ENCODE measurements around the gene GPR108. TPM values are rescaled to one million over a fixed set of nuclear protein-coding genes. Genes with fewer than 3 reads are reported as not detected.

GPR108 gene
- total RNA-seq, 1 donor from 2014 or later: 41.6 TPM

- Histone ChIP-seq H3K4me3 (ENCODE audit: insufficient read depth, low read depth, low read length) (no peak overlapping the region), H2AFZ (ENCODE audit: low read depth, low read length) (no peak overlapping the region), H3K27ac (ENCODE audit: low read depth, low read length) (no peak overlapping the region), H3K36me3 (ENCODE audit: insufficient read depth, low read length) (no peaks in the 10 kb centered on the region), H3K4me1 (ENCODE audit: insufficient read depth, low read length) (peaks cover 2% of the 10 kb centered on the region), H3K79me2 (ENCODE audit: insufficient read depth, low read length) (no peaks in the 10 kb centered on the region), H4K20me1 (ENCODE audit: insufficient read depth, low read length) (no peaks in the 10 kb centered on the region), H3K27me3 (ENCODE audit: insufficient read depth, low read length) (peaks cover 10% of the 10 kb centered on the region), H3K9ac (ENCODE audit: low read length) (no peak overlapping the region), H3K4me2 (ENCODE audit: low read length) (no peak overlapping the region), H3K9me3 (ENCODE audit: insufficient read depth, low read depth, low read length) (no peaks in the 10 kb centered on the region)
- H3K27ac Mint-ChIP-seq (ENCODE audit: unreplicated experiment): no peak overlapping the region
- DNase-seq (ENCODE audit: low read depth) (no peak), FAIRE-seq (no peak)
- peaks cover 12% of the 10 kb centered on the region for H3K4me1 Mint-ChIP-seq (ENCODE audit: low read depth, unreplicated experiment)
- TF ChIP-seq CTCF (IDR thresholded peaks at IDR 0.05; ENCODE audit: insufficient read depth, low read depth, low read length): no peak
- no peak for TF ChIP-seq EZH2 (IDR thresholded peaks at IDR 0.05; ENCODE audit: insufficient read depth, low read length)
- H3K4me3 Mint-ChIP-seq (ENCODE audit: unreplicated experiment): no peak overlapping the region
- peaks cover 2% of the 10 kb centered on the region for H3K9me3 Mint-ChIP-seq (ENCODE audit: unreplicated experiment)
- no peaks in the 10 kb centered on the region for H3K36me3 Mint-ChIP-seq (ENCODE audit: low read depth, unreplicated experiment)
- H3K27me3 Mint-ChIP-seq (ENCODE audit: low read depth, unreplicated experiment): peaks cover 29% of the 10 kb centered on the region
These were observed 31.7 kb upstream of the GPR108 start for GRCh38 chr19:6769006-6769619.

DNA sequence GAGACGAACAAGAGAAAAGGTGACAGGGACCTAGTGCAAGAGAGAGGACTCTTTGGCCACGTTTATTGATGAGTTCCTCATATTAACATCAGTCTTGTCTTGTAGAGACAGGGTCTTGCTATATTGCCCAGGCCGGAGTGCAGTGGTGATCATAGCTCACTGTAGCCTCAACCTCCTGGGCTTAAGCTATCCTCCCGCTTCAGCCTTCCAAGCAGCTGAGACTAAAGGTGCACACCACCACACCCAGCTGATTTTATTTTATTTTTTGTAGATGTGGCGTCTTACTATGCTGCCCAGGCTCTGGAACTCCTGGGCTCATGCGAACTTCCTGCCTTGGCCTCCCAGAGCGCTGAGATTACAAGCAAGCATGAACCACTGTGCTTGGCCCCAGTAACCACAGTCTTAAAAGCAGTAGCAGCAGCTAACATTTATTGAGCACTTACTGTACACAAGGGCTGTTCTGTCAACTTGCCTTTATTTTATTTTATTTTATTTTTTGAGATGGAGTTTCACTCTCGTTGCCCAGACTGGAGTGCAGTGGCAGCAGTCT lies 30.9 kb upstream of the GPR108 start:
- H3K27me3 ChIP-seq (ENCODE audit: insufficient read depth, low read length): peaks cover 10% of the 10 kb centered on the region
- H3K9ac ChIP-seq (ENCODE audit: low read length): no peak overlapping the region
- peaks cover 2% of the 10 kb centered on the region for H3K4me1 ChIP-seq (ENCODE audit: insufficient read depth, low read length)
- no peak overlapping the region for H3K4me2 ChIP-seq (ENCODE audit: low read length)
- no peaks in the 10 kb centered on the region for H3K79me2 ChIP-seq (ENCODE audit: insufficient read depth, low read length)
- Mint-ChIP-seq H3K27ac (ENCODE audit: unreplicated experiment) (no peak overlapping the region), H3K36me3 (ENCODE audit: low read depth, unreplicated experiment) (no peaks in the 10 kb centered on the region), H3K4me1 (ENCODE audit: low read depth, unreplicated experiment) (peaks cover 12% of the 10 kb centered on the region), H3K4me3 (ENCODE audit: unreplicated experiment) (no peak overlapping the region), H3K9me3 (ENCODE audit: unreplicated experiment) (peaks cover 2% of the 10 kb centered on the region), H3K27me3 (ENCODE audit: low read depth, unreplicated experiment) (peaks cover 26% of the 10 kb centered on the region)
- no peak for FAIRE-seq
- no peaks in the 10 kb centered on the region for H3K9me3 ChIP-seq (ENCODE audit: insufficient read depth, low read depth, low read length)
- no peak overlapping the region for H3K4me3 ChIP-seq (ENCODE audit: insufficient read depth, low read depth, low read length)
- no peak for TF ChIP-seq EZH2 (IDR thresholded peaks at IDR 0.05; ENCODE audit: insufficient read depth, low read length)
- TF ChIP-seq CTCF (IDR thresholded peaks at IDR 0.05; ENCODE audit: insufficient read depth, low read depth, low read length): no peak
- H3K27ac ChIP-seq (ENCODE audit: low read depth, low read length): no peak overlapping the region
- DNase-seq (ENCODE audit: low read depth): no peak
- no peaks in the 10 kb centered on the region for H3K36me3 ChIP-seq (ENCODE audit: insufficient read depth, low read length)
- no peaks in the 10 kb centered on the region for H4K20me1 ChIP-seq (ENCODE audit: insufficient read depth, low read length)
- no peak overlapping the region for H2AFZ ChIP-seq (ENCODE audit: low read depth, low read length)

Measured in astrocyte (in vitro differentiated cells and primary cell).